Mammary epithelial cell (primary cell): ENCODE data around the gene FST.

Experiments
- EZH2 ChIP-seq: IDR thresholded peaks from 2 replicates; pipeline ENCODE4 v1.6.1; 2012; ENCODE audit warnings: low read length, inconsistent platforms, borderline replicate concordance
- TF ChIP-seq, protein P1 (sequence below), 2 donors: IDR thresholded peaks in 1 of 2; conservative IDR thresholded peaks in 1 of 2; 2 replicates each; pipeline ENCODE4 v1.5.1; 2011 to 2012; ENCODE audit warnings: inconsistent platforms in 2 of 2, low read length in 2 of 2, mild to moderate bottlenecking in 2 of 2, control low read depth in 1 of 2, low read depth in 1 of 2; ENCODE audit not compliant: insufficient read depth in 1 of 2; ENCODE audit errors: extremely low read depth in 1 of 2

DNA sequence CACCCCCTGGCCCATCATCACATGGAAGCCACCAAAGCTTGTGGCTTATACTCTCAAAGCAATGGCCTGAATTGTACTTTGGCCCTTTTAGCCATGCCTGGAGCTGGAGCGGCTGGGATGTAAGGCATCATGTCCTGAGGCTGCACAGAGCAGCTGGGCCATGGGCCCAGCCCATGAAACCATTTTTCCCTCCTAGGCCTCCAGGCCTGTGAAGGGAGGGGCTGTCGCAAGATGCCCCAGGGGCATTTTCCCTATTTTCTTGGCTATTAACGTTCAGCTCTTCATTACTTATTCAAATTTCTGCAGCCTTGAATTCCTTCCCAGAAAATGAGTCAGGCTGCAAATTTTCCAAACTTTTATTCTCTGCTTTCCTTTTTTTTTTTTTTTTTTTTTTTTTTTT is 27.7 kb downstream of the FST start:
- TF ChIP-seq, protein P1, sequence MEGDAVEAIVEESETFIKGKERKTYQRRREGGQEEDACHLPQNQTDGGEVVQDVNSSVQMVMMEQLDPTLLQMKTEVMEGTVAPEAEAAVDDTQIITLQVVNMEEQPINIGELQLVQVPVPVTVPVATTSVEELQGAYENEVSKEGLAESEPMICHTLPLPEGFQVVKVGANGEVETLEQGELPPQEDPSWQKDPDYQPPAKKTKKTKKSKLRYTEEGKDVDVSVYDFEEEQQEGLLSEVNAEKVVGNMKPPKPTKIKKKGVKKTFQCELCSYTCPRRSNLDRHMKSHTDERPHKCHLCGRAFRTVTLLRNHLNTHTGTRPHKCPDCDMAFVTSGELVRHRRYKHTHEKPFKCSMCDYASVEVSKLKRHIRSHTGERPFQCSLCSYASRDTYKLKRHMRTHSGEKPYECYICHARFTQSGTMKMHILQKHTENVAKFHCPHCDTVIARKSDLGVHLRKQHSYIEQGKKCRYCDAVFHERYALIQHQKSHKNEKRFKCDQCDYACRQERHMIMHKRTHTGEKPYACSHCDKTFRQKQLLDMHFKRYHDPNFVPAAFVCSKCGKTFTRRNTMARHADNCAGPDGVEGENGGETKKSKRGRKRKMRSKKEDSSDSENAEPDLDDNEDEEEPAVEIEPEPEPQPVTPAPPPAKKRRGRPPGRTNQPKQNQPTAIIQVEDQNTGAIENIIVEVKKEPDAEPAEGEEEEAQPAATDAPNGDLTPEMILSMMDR (conservative IDR thresholded peaks at IDR 0.05 in 1 of 2, IDR thresholded peaks at IDR 0.05 in 1 of 2; ENCODE audit: extremely low read depth in 1 of 2, insufficient read depth in 1 of 2, low read depth in 1 of 2, low read length in 2 of 2): no peak
- no peak for TF ChIP-seq EZH2
